Measurements from ENCODE around the gene AFAP1. TPM values are rescaled to one million over a fixed set of nuclear protein-coding genes. Genes with fewer than 3 reads are reported as not detected.

Gene AFAP1
- total and polyA plus RNA-seq, 2 of the 8 experiments (the other 6 are each of a cell fraction or from before 2014, with no cell fraction given) = 3.6 to 18.2 TPM

- no peak overlapping the region for H3K27ac ChIP-seq (ENCODE audit: low read depth, low read length)
- no peak overlapping the region for H3K9ac ChIP-seq (replicated peaks in 1 of 4; ENCODE audit: extremely low read depth in 1 of 4, low read depth in 3 of 4, low read length in 3 of 4)
- H3K9me3 ChIP-seq (ENCODE audit: insufficient read depth in 2 of 2, low read depth in 1 of 2, low read length in 1 of 2) = no peaks in the 10 kb centered on the region
- H3K4me1 ChIP-seq (replicated peaks in 1 of 4; ENCODE audit: control insufficient read depth in 3 of 4, insufficient read depth in 4 of 4, low read length in 3 of 4) = no peaks in the 10 kb centered on the region; a peak in 2 of 7 replicates
- H3K23ac ChIP-seq (ENCODE audit: insufficient read length) = no peak overlapping the region
- 0 out of 7 replicates have a peak, but pooled peaks cover 0 to 2% (median 0%) of the 10 kb centered on the region in 4 experiments for H3K27me3 ChIP-seq (replicated peaks in 1 of 4; ENCODE audit: control insufficient read depth in 3 of 4, extremely low read depth in 1 of 4, insufficient read depth in 3 of 4, low read length in 3 of 4)
- no peak for FAIRE-seq
- CTCF ChIA-PET (ENCODE audit: partially characterized antibody) = interaction anchor here (1.2 to 1.6 kb wide), 2 partner anchors 10 to 12 kb away, joined by 3 to 5 read pairs; no protein-coding TSS in a partner anchor
- H3K23me2 ChIP-seq (ENCODE audit: low read depth, low read length) = no peaks in the 10 kb centered on the region
- no peak for DNase-seq (ENCODE audit: low read depth in 1 of 2, low spot score in 2 of 2)
- H3K14ac ChIP-seq (ENCODE audit: insufficient read length) = no peak overlapping the region
- H2BK120ac ChIP-seq (replicated peaks; ENCODE audit: low read depth, low read length) = no peak overlapping the region
- no peak overlapping the region for H4K8ac ChIP-seq (ENCODE audit: extremely low read depth, insufficient read depth, low read length)
- H3K4ac ChIP-seq (replicated peaks; ENCODE audit: insufficient read length, low read depth, low read length) = no peak overlapping the region
- H2BK15ac ChIP-seq (ENCODE audit: low read length) = no peak overlapping the region
- no peak overlapping the region for H2BK20ac ChIP-seq (ENCODE audit: low read length)
- H4K5ac ChIP-seq (ENCODE audit: insufficient read length, low read depth, low read length) = no peak overlapping the region
- no peak overlapping the region for H2BK12ac ChIP-seq (ENCODE audit: low read depth, low read length)
- H3K36me3 ChIP-seq (ENCODE audit: control insufficient read depth in 2 of 4, insufficient read depth in 4 of 4, low read length in 3 of 4) = no peaks in the 10 kb centered on the region
- no peaks in the 10 kb centered on the region for H3K79me1 ChIP-seq (ENCODE audit: low read depth, low read length)
- no peak overlapping the region for H3K4me2 ChIP-seq (ENCODE audit: insufficient read depth in 1 of 2, low read depth in 2 of 2, low read length in 2 of 2)
- no peak overlapping the region for H2AFZ ChIP-seq (ENCODE audit: low read length)
- H3K4me3 ChIP-seq (ENCODE audit: extremely low read depth in 1 of 4, insufficient read depth in 2 of 4, low read depth in 3 of 4, low read length in 4 of 4) = no peak overlapping the region
- TF ChIP-seq TBP (IDR thresholded peaks at IDR 0.05; ENCODE audit: low read depth, low read length) (no peak), RFX5 (IDR thresholded peaks at IDR 0.05; ENCODE audit: borderline replicate concordance, low read depth, low read length) (no peak), MAFK (IDR thresholded peaks at IDR 0.05; ENCODE audit: low read depth, low read length) (no peak), BCL11A (IDR thresholded peaks at IDR 0.05; ENCODE audit: low read depth in 2 of 2, low read length in 2 of 2) (no peak), SIRT6 (IDR thresholded peaks at IDR 0.05; ENCODE audit: low read length) (no peak), CBX5 (IDR thresholded peaks at IDR 0.05; ENCODE audit: low read depth, low read length) (no peak), YY1 (IDR thresholded peaks at IDR 0.05; ENCODE audit: low read depth, low read length) (no peak), EZH2 (IDR thresholded peaks at IDR 0.05; ENCODE audit: low read depth, low read length, severe bottlenecking) (no peak), RXRA (IDR thresholded peaks at IDR 0.05; ENCODE audit: insufficient read depth, low read depth, low read length) (no peak), CREB1 (IDR thresholded peaks at IDR 0.05) (no peak)
- no peak overlapping the region for H2BK5ac ChIP-seq (ENCODE audit: low read depth, low read length)
- H2AK5ac ChIP-seq (ENCODE audit: low read depth, low read length) = no peak overlapping the region
- POLR2A ChIA-PET (ENCODE audit: partially characterized antibody) = interaction anchor here (1.3 kb wide), 1 partner anchor 10 kb away, joined by 3 read pairs; no protein-coding TSS in a partner anchor
- no peak overlapping the region for H4K91ac ChIP-seq (replicated peaks; ENCODE audit: insufficient read length, low read length)
- 82% methylated on average over 3 of the region's 9 CpGs; no CpG with 5 or more reads in 1 of the 2 experiments for whole genome bisulfite sequencing, 2 experiments (ENCODE audit: extremely low coverage in 1 of 2, insufficient coverage in 1 of 2, insufficient read length in 1 of 2, insufficient replicate concordance in 2 of 2, low coverage in 1 of 2, low lambda C conversion rate in 2 of 2, missing lambda C conversion rate in 1 of 2)
- no peak overlapping the region for H3K56ac ChIP-seq (replicated peaks; ENCODE audit: insufficient read length, low read depth, low read length)
- no peak overlapping the region for H3K18ac ChIP-seq (ENCODE audit: extremely low read depth, low read length)
- no peaks in the 10 kb centered on the region for H4K20me1 ChIP-seq (replicated peaks in 1 of 2; ENCODE audit: control insufficient read depth in 1 of 2, insufficient read depth in 2 of 2, low read length in 2 of 2)
- no peaks in the 10 kb centered on the region for H3K79me2 ChIP-seq (ENCODE audit: control insufficient read depth in 1 of 2, insufficient read depth in 2 of 2, low read length in 2 of 2)
Observed at GRCh38 chr4:7732263-7732662, 207.4 kb downstream of the AFAP1 start.

Measured in H1 (cell line).